ENCODE data around the gene RIN1. TPM values are rescaled to one million over a fixed set of nuclear protein-coding genes. Genes with fewer than 3 reads are reported as not detected.

Gene RIN1
- total and polyA plus RNA-seq, 2 donors (not counting 3 experiments of a cell fraction or from before 2014, with no cell fraction given): 4.4 to 10.2 TPM

DNA sequence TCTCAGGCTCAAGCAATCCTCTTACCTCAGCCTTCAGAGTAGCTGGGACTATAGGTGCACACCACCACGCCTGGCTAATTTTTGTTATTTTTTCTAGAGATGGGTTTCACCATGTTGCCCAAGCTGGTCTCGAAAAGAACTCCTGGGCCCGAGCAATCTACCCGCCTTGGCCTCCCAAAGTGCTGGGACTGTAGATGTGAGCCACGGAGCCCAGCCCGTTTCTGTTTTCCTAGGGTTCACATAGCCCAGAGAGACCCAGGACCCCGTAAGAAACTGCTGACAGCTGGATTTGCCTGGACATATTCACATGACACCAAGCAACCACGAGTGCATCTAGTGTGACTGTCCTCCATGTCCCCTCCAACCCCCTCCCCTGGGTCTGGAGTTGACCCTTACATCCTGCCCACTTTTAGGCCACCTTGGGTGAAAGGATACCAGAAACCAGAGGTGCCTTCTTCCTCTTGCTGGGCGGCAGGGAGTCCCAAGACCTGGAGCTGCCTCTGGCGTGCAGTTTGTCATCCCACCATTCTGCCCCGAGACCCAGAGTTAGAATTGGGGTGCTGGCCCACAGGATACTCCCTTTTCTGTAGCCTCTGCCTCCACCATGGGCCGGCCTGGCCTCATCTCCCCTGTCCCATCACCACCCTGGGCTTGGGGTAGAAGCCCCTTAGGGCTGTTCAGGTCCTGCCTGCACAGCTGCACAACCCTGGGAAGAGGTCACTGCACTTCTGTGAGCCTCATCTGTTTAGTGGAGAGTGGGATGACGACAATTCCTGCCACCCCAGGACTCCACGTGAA, 3.7 kb upstream of the RIN1 start:
- Histone ChIP-seq H3K4me3 (replicated peaks in 1 of 3; ENCODE audit: insufficient read depth in 1 of 3, low read depth in 1 of 3, low read length in 3 of 3) (no peak overlapping the region), H3K27ac (ENCODE audit: insufficient read depth, low read depth, low read length) (no peak overlapping the region), H2AFZ (ENCODE audit: low read depth, low read length) (no peak overlapping the region), H3K79me2 (ENCODE audit: control insufficient read depth, insufficient read depth, low read length) (peaks cover 19% of the 10 kb centered on the region), H3K27me3 (ENCODE audit: control insufficient read depth in 2 of 2, insufficient read depth in 2 of 2, low read length in 2 of 2) (no peaks in the 10 kb centered on the region), H3K9ac (replicated peaks; ENCODE audit: extremely low read depth, insufficient read depth, low read length) (no peak overlapping the region), H3K9me3 (replicated peaks; ENCODE audit: control insufficient read depth, insufficient read depth, low read length) (no peaks in the 10 kb centered on the region), H3K4me2 (ENCODE audit: insufficient read depth, low read length) (no peak overlapping the region), H3K36me3 (ENCODE audit: control insufficient read depth in 2 of 2, extremely low read depth in 1 of 2, insufficient read depth in 2 of 2, low read length in 2 of 2) (peaks cover 0 to 23% of the 10 kb centered on the region in 2 experiments), H3K4me1 (ENCODE audit: control insufficient read depth, extremely low read depth, insufficient read depth, low read length) (peaks cover 24% of the 10 kb centered on the region), H3K9me1 (replicated peaks; ENCODE audit: control insufficient read depth, extremely low read depth, insufficient read depth, low read length) (no peaks in the 10 kb centered on the region), H4K20me1 (replicated peaks; ENCODE audit: control insufficient read depth, extremely low read depth, insufficient read depth, low read length) (no peaks in the 10 kb centered on the region)
- TF ChIP-seq GATA2 (IDR thresholded peaks at IDR 0.05; ENCODE audit: insufficient read depth, insufficient read length, low read depth, low read length) (no peak), FOS (IDR thresholded peaks at IDR 0.05; ENCODE audit: borderline replicate concordance, insufficient read depth, low read length) (no peak), CTCF (IDR thresholded peaks at IDR 0.05; ENCODE audit: extremely low read depth in 1 of 2, insufficient read depth in 1 of 2, low read depth in 1 of 2, low read length in 2 of 2) (no peak), JUN (IDR thresholded peaks at IDR 0.05; ENCODE audit: borderline replicate concordance, insufficient read depth, insufficient read length, low read depth) (no peak), POLR2A (IDR thresholded peaks at IDR 0.05; ENCODE audit: low read depth, low read length) (no peak), EZH2 (IDR thresholded peaks at IDR 0.05; ENCODE audit: borderline replicate concordance, low read depth, low read length, severe bottlenecking) (no peak), POLR2AphosphoS5 (IDR thresholded peaks at IDR 0.05; ENCODE audit: insufficient read depth, low read depth, low read length) (no peak), MYC (IDR thresholded peaks at IDR 0.05; ENCODE audit: low read depth, low read length) (no peak)
- TF ChIP-seq, protein P1, sequence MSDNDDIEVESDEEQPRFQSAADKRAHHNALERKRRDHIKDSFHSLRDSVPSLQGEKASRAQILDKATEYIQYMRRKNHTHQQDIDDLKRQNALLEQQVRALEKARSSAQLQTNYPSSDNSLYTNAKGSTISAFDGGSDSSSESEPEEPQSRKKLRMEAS (IDR thresholded peaks at IDR 0.05; ENCODE audit: insufficient read depth, insufficient read length): no peak
- intact Hi-C loops (cut with micrococcal nuclease): no loop called here
- DNase-seq (ENCODE audit: low read depth, low spot score): no peak
- CTCF ChIA-PET: no interaction called here
- no peak for FAIRE-seq
- POLR2A ChIA-PET: no interaction called here
- no TSS peak for BruUV-seq (replicated peaks)
- dilution Hi-C loops (cut with MboI; ENCODE audit: extremely low pct_ligation_motif_present, low sequenced_read_pairs): no loop called here

Data from endothelial cell of umbilical vein (primary cell).